Neural cell (in vitro differentiated cells): ENCODE measurements around the gene CCDC33. TPM values are rescaled to one million over a fixed set of nuclear protein-coding genes. Genes with fewer than 3 reads are reported as not detected.

Source experiments
- H2AFZ ChIP-seq: fragments of 200-600, 300-800 bp; sonication (generic), shearing (Covaris generic); 2 replicates; pipeline ENCODE4 v1.6.0; 2014; ENCODE audit warnings: low read depth, mild to moderate bottlenecking, antibody characterized with exemption, low read length, moderate library complexity
- H3F3A ChIP-seq: fragments of 200-600 bp; shearing (Covaris generic); 2 replicates; pipeline ENCODE4 v1.6.1; 2016; ENCODE audit warnings: mild to moderate bottlenecking, moderate library complexity, mixed read lengths, antibody characterized with exemption, low read length; ENCODE audit not compliant: insufficient read depth, poor library complexity, severe bottlenecking
- H3K27ac ChIP-seq: fragments of 200-600, 300-800 bp; sonication (generic), shearing (Covaris generic); 2 replicates; pipeline ENCODE4 v1.5.1; 2014; ENCODE audit warnings: mild to moderate bottlenecking, low read length, moderate library complexity
- H3K27me3 ChIP-seq: fragments of 300-800, 200-600 bp; sonication (generic), shearing (Covaris generic); 2 replicates; pipeline ENCODE4 v1.6.0; 2014; ENCODE audit warnings: mild to moderate bottlenecking, low read depth, low read length, moderate library complexity; ENCODE audit not compliant: insufficient read depth
- H3K36me3 ChIP-seq: fragments of 300-800, 200-600 bp; sonication (generic), shearing (Covaris generic); 2 replicates; pipeline ENCODE4 v1.5.1; 2014; ENCODE audit warnings: mild to moderate bottlenecking, antibody characterized with exemption, low read length, moderate library complexity; ENCODE audit not compliant: insufficient read depth
- H3K4me2 ChIP-seq: fragments of 300-800, 200-600 bp; sonication (generic), shearing (Covaris generic); 2 replicates; pipeline ENCODE4 v1.6.0; 2014; ENCODE audit warnings: mild to moderate bottlenecking, low read length
- H3K4me3 ChIP-seq: fragments of 300-800, 200-600 bp; sonication (generic), shearing (Covaris generic); 2 replicates; pipeline ENCODE4 v1.5.1; 2014; ENCODE audit warnings: mild to moderate bottlenecking, low read length, moderate library complexity
- H3K79me2 ChIP-seq: fragments of 200-600 bp; shearing (Covaris generic); replicated peaks from 2 replicates; pipeline ENCODE4 v1.6.0; 2014; ENCODE audit warnings: mild to moderate bottlenecking, low read length, moderate library complexity; ENCODE audit not compliant: insufficient read depth
- H3K9ac ChIP-seq: fragments of 300-800, 200-600 bp; sonication (generic), shearing (Covaris generic); 2 replicates; pipeline ENCODE4 v1.6.1; 2016; ENCODE audit warnings: mild to moderate bottlenecking, low read length, mixed read lengths
- H3K9me2 ChIP-seq: fragments of 200-600 bp; shearing (Covaris generic); 2 replicates; pipeline ENCODE4 v1.6.1; 2016; ENCODE audit warnings: mild to moderate bottlenecking, low read length, mixed read lengths; ENCODE audit not compliant: insufficient read depth
- H3K9me3 ChIP-seq: fragments of 200-600, 300-800 bp; sonication (generic), shearing (Covaris generic); 2 replicates; pipeline ENCODE4 v1.6.1; 2016; ENCODE audit warnings: mild to moderate bottlenecking, mixed run types, low read length, moderate library complexity, mixed read lengths
- H4K20me1 ChIP-seq: fragments of 200-600 bp; shearing (Covaris generic); 2 replicates; pipeline ENCODE4 v1.6.1; 2016; ENCODE audit warnings: mild to moderate bottlenecking, mixed run types; ENCODE audit not compliant: insufficient read depth
- EP300 ChIP-seq: fragments of 450-650 bp; conservative IDR thresholded peaks from 2 replicates; pipeline ENCODE4 v1.6.1; 2014; ENCODE audit warnings: antibody characterized with exemption, mild to moderate bottlenecking, moderate library complexity; ENCODE audit not compliant: poor library complexity, severe bottlenecking
- EZH2 ChIP-seq: fragments of 200-600, 300-800 bp; shearing (Covaris generic), sonication (generic); IDR thresholded peaks from 2 replicates; pipeline ENCODE4 v1.6.1; 2014; ENCODE audit warnings: antibody characterized with exemption, low read length, borderline replicate concordance, mild to moderate bottlenecking; ENCODE audit not compliant: insufficient read depth, poor library complexity, severe bottlenecking
- MXI1 ChIP-seq: fragments of 450-650 bp; conservative IDR thresholded peaks from 2 replicates; pipeline ENCODE4 v1.6.1; 2014; ENCODE audit warnings: antibody characterized with exemption, mild to moderate bottlenecking; ENCODE audit not compliant: poor library complexity, severe bottlenecking
- POLR2AphosphoS5 ChIP-seq: IDR thresholded peaks from 2 replicates; pipeline ENCODE4 v1.6.1; 2012
- RAD21 ChIP-seq: fragments of 450-650 bp; conservative IDR thresholded peaks from 2 replicates; pipeline ENCODE4 v1.6.1; 2014; ENCODE audit warnings: antibody characterized with exemption, mild to moderate bottlenecking, moderate library complexity
- REST ChIP-seq: IDR thresholded peaks from 2 replicates; pipeline ENCODE4 v1.6.1; 2012; ENCODE audit warnings: borderline replicate concordance
- SMC3 ChIP-seq: fragments of 450-650 bp; conservative IDR thresholded peaks from 2 replicates; pipeline ENCODE4 v1.6.1; 2014; ENCODE audit warnings: antibody characterized with exemption, mild to moderate bottlenecking, moderate library complexity; ENCODE audit not compliant: poor library complexity
- TAF1 ChIP-seq: IDR thresholded peaks from 2 replicates; pipeline ENCODE4 v1.6.1; 2012; ENCODE audit warnings: low read depth
- polyA plus RNA-seq: library from polyadenylated mRNA; depleted of rRNA; stranded (reverse); fragments of >200 nt; gene quantifications from 2 replicates; pipeline ENCODE4 v1.2.3, GENCODE V29; 2014
- TF ChIP-seq, protein P1 (sequence below): fragments of 450-650 bp; IDR thresholded peaks from 2 replicates; pipeline ENCODE4 v1.5.1; 2014; ENCODE audit warnings: antibody characterized with exemption, mild to moderate bottlenecking, moderate library complexity; ENCODE audit not compliant: poor library complexity, severe bottlenecking

The CCDC33 gene
- polyA plus RNA-seq, 1 donor from 2014 or later: 1.4 TPM

GRCh38 chr15:74228723-74229081 lies 7.4 kb upstream of the CCDC33 start:
- no peaks in the 10 kb centered on the region for H3K36me3 ChIP-seq
- TF ChIP-seq TAF1: no peak
- no peak for TF ChIP-seq EZH2
- peak; percentile 35 for TF ChIP-seq SMC3
- peak; percentile 23 for TF ChIP-seq RAD21
- peak; percentile 51 for TF ChIP-seq REST
- no peak for TF ChIP-seq MXI1
- no peak for TF ChIP-seq EP300
- TF ChIP-seq, protein P1, sequence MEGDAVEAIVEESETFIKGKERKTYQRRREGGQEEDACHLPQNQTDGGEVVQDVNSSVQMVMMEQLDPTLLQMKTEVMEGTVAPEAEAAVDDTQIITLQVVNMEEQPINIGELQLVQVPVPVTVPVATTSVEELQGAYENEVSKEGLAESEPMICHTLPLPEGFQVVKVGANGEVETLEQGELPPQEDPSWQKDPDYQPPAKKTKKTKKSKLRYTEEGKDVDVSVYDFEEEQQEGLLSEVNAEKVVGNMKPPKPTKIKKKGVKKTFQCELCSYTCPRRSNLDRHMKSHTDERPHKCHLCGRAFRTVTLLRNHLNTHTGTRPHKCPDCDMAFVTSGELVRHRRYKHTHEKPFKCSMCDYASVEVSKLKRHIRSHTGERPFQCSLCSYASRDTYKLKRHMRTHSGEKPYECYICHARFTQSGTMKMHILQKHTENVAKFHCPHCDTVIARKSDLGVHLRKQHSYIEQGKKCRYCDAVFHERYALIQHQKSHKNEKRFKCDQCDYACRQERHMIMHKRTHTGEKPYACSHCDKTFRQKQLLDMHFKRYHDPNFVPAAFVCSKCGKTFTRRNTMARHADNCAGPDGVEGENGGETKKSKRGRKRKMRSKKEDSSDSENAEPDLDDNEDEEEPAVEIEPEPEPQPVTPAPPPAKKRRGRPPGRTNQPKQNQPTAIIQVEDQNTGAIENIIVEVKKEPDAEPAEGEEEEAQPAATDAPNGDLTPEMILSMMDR: no peak
- TF ChIP-seq POLR2AphosphoS5: no peak
- no peaks in the 10 kb centered on the region for H4K20me1 ChIP-seq
- H3K27me3 ChIP-seq: no peaks in the 10 kb centered on the region
- no peaks in the 10 kb centered on the region for H3K9me2 ChIP-seq
- no peaks in the 10 kb centered on the region for H3K79me2 ChIP-seq
- peak overlapping the region; percentile 100 for H3K27ac ChIP-seq
- no peak overlapping the region for H3K4me2 ChIP-seq
- H2AFZ ChIP-seq: no peak overlapping the region
- H3K9me3 ChIP-seq: no peaks in the 10 kb centered on the region
- H3F3A ChIP-seq: peaks cover 6% of the 10 kb centered on the region
- no peak overlapping the region for H3K4me3 ChIP-seq
- peak overlapping the region; percentile 46 for H3K9ac ChIP-seq

DNA sequence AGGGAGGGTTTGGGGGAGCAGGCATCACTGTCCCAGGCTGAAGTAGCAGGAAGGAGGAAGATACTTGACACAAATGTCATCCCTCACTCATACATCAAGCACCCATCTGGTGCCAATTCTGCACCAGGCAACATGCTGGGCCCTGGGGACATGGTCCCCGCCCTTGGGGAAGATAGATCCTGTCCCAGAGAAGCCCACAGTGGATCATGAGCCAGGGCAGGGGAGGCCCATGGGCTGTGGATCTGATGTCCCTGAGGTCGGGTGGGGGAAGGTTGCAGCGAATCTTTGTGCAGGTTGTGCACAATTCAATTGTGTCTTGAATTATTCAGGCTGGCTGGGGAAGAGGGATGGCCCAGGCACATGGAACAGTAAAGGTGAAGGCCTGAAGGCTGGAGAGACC lies 6.4 kb upstream of the CCDC33 start:
- H3K79me2 ChIP-seq: no peaks in the 10 kb centered on the region

More for the DNA sequence above, 6.4 kb upstream of the CCDC33 start:
- Histone ChIP-seq H3K4me2 (no peak overlapping the region), H3F3A (no peaks in the 10 kb centered on the region), H3K4me3 (no peak overlapping the region), H2AFZ (no peak overlapping the region), H3K27ac (peak overlapping the region; percentile 100), H3K9me2 (no peaks in the 10 kb centered on the region), H4K20me1 (no peaks in the 10 kb centered on the region), H3K9me3 (no peaks in the 10 kb centered on the region), H3K9ac (peak overlapping the region; percentile 31), H3K36me3 (no peaks in the 10 kb centered on the region), H3K27me3 (no peaks in the 10 kb centered on the region)
- TF ChIP-seq TAF1: no peak
- TF ChIP-seq EP300: no peak
- TF ChIP-seq SMC3: no peak
- TF ChIP-seq EZH2: no peak
- TF ChIP-seq, protein P1: no peak
- TF ChIP-seq REST: no peak
- no peak for TF ChIP-seq POLR2AphosphoS5
- TF ChIP-seq MXI1: no peak
- no peak for TF ChIP-seq RAD21
